OCI-LY1 (cell line): ENCODE data around the gene ALOX15B.

Source experiments
- EZH2 ChIP-seq: fragments of 200-600 bp; sonication (generic), shearing (Covaris generic); IDR thresholded peaks from 2 replicates; pipeline ENCODE4 v1.8.0; 2017; ENCODE audit warnings: borderline replicate concordance, mixed run types, mild to moderate bottlenecking, antibody characterized with exemption, low read length, moderate library complexity, mixed read lengths
- TF ChIP-seq, protein P1 (sequence below): fragments of 200-600 bp; sonication (generic), shearing (Covaris generic); IDR thresholded peaks from 2 replicates; pipeline ENCODE4 v1.5.1; 2017; ENCODE audit warnings: mild to moderate bottlenecking, antibody characterized with exemption, low read length, moderate library complexity, mixed read lengths

DNA sequence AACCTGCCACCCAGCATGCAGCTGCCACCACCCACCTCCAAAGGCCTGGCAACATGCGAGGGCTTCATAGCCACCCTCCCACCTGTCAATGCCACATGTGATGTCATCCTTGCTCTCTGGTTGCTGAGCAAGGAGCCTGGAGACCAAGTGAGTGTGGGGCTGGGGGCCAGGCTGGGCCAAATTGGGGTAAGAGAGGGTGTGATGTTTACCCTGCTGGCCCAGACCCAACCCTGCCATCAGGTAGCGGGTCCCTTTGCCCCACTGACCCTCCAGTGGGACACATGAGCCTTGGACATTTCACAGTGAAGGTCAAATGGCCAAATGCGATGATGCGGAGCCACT lies 8.9 kb downstream of the ALOX15B start:
- TF ChIP-seq, protein P1, sequence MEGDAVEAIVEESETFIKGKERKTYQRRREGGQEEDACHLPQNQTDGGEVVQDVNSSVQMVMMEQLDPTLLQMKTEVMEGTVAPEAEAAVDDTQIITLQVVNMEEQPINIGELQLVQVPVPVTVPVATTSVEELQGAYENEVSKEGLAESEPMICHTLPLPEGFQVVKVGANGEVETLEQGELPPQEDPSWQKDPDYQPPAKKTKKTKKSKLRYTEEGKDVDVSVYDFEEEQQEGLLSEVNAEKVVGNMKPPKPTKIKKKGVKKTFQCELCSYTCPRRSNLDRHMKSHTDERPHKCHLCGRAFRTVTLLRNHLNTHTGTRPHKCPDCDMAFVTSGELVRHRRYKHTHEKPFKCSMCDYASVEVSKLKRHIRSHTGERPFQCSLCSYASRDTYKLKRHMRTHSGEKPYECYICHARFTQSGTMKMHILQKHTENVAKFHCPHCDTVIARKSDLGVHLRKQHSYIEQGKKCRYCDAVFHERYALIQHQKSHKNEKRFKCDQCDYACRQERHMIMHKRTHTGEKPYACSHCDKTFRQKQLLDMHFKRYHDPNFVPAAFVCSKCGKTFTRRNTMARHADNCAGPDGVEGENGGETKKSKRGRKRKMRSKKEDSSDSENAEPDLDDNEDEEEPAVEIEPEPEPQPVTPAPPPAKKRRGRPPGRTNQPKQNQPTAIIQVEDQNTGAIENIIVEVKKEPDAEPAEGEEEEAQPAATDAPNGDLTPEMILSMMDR, result no peak
- no peak for TF ChIP-seq EZH2
